ENCODE results near the gene ETV5. TPM values are rescaled to one million over a fixed set of nuclear protein-coding genes. Genes with fewer than 3 reads are reported as not detected.

Gene ETV5
- total and polyA plus RNA-seq, 9 of the 15 experiments (the other 6 are each of a cell fraction or from before 2014, with no cell fraction given), result 9.2 to 25.9 (median 15.9) TPM

DNA sequence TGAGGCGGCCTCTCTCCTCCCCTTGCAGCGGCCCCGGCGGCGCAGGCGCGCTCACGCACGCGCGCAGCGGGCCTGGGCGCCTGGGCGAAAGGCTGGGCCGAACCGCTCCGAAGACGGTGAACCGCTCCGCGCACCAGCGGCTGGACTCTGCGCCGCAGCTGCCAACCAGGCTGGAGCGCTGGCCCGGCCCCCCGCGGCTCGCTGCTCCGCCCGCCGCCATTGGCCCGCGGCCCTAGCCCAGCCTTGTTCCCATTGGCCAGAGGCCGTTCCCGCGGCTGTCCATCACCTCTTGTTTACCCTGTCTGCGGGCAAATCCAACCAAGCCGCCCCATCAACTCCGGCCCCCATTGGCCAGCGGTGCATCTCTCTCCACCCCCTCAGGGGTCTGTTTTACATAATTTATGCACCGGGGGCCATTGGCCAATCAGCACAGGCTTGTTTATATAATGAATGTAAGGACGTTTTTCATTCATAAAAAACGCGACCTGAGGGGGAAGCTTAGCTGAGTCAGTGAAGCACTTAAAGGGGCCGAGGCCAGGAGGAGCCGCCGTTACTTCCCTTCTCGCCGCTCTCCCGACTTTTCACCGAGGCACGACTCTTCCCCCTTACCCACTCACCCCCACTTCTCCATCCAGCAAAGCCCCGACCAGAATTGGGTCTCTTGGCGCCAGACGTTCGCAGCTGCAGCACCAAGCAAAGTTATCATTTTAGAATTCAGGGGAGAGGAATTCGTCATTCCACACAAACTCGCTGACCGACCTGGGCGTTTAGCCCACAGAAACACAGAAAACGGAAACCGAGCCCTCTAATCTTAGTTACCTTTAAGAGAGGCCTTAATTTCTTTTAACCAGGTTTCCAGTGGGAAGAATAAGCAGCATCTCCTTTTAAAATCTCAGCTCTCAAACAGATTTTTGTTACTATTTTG lies at the start of gene ETV5 (continued):
- TF ChIP-seq ZNF121 (CRISPR knock-in tag; conservative IDR thresholded peaks at IDR 0.05) (no peak), BRF1 (IDR thresholded peaks at IDR 0.05; ENCODE audit: borderline replicate concordance, extremely low read depth, insufficient read length) (no peak), ZNF23 (CRISPR knock-in tag; IDR thresholded peaks at IDR 0.05) (no peak), CHD2 (IDR thresholded peaks at IDR 0.05; ENCODE audit: low read depth, low read length) (peak; percentile 82)
- TF ChIP-seq, protein P1, sequence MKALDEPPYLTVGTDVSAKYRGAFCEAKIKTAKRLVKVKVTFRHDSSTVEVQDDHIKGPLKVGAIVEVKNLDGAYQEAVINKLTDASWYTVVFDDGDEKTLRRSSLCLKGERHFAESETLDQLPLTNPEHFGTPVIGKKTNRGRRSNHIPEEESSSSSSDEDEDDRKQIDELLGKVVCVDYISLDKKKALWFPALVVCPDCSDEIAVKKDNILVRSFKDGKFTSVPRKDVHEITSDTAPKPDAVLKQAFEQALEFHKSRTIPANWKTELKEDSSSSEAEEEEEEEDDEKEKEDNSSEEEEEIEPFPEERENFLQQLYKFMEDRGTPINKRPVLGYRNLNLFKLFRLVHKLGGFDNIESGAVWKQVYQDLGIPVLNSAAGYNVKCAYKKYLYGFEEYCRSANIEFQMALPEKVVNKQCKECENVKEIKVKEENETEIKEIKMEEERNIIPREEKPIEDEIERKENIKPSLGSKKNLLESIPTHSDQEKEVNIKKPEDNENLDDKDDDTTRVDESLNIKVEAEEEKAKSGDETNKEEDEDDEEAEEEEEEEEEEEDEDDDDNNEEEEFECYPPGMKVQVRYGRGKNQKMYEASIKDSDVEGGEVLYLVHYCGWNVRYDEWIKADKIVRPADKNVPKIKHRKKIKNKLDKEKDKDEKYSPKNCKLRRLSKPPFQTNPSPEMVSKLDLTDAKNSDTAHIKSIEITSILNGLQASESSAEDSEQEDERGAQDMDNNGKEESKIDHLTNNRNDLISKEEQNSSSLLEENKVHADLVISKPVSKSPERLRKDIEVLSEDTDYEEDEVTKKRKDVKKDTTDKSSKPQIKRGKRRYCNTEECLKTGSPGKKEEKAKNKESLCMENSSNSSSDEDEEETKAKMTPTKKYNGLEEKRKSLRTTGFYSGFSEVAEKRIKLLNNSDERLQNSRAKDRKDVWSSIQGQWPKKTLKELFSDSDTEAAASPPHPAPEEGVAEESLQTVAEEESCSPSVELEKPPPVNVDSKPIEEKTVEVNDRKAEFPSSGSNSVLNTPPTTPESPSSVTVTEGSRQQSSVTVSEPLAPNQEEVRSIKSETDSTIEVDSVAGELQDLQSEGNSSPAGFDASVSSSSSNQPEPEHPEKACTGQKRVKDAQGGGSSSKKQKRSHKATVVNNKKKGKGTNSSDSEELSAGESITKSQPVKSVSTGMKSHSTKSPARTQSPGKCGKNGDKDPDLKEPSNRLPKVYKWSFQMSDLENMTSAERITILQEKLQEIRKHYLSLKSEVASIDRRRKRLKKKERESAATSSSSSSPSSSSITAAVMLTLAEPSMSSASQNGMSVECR (CRISPR knock-in tag; IDR thresholded peaks at IDR 0.05), result no peak
- TF ChIP-seq, protein P2, sequence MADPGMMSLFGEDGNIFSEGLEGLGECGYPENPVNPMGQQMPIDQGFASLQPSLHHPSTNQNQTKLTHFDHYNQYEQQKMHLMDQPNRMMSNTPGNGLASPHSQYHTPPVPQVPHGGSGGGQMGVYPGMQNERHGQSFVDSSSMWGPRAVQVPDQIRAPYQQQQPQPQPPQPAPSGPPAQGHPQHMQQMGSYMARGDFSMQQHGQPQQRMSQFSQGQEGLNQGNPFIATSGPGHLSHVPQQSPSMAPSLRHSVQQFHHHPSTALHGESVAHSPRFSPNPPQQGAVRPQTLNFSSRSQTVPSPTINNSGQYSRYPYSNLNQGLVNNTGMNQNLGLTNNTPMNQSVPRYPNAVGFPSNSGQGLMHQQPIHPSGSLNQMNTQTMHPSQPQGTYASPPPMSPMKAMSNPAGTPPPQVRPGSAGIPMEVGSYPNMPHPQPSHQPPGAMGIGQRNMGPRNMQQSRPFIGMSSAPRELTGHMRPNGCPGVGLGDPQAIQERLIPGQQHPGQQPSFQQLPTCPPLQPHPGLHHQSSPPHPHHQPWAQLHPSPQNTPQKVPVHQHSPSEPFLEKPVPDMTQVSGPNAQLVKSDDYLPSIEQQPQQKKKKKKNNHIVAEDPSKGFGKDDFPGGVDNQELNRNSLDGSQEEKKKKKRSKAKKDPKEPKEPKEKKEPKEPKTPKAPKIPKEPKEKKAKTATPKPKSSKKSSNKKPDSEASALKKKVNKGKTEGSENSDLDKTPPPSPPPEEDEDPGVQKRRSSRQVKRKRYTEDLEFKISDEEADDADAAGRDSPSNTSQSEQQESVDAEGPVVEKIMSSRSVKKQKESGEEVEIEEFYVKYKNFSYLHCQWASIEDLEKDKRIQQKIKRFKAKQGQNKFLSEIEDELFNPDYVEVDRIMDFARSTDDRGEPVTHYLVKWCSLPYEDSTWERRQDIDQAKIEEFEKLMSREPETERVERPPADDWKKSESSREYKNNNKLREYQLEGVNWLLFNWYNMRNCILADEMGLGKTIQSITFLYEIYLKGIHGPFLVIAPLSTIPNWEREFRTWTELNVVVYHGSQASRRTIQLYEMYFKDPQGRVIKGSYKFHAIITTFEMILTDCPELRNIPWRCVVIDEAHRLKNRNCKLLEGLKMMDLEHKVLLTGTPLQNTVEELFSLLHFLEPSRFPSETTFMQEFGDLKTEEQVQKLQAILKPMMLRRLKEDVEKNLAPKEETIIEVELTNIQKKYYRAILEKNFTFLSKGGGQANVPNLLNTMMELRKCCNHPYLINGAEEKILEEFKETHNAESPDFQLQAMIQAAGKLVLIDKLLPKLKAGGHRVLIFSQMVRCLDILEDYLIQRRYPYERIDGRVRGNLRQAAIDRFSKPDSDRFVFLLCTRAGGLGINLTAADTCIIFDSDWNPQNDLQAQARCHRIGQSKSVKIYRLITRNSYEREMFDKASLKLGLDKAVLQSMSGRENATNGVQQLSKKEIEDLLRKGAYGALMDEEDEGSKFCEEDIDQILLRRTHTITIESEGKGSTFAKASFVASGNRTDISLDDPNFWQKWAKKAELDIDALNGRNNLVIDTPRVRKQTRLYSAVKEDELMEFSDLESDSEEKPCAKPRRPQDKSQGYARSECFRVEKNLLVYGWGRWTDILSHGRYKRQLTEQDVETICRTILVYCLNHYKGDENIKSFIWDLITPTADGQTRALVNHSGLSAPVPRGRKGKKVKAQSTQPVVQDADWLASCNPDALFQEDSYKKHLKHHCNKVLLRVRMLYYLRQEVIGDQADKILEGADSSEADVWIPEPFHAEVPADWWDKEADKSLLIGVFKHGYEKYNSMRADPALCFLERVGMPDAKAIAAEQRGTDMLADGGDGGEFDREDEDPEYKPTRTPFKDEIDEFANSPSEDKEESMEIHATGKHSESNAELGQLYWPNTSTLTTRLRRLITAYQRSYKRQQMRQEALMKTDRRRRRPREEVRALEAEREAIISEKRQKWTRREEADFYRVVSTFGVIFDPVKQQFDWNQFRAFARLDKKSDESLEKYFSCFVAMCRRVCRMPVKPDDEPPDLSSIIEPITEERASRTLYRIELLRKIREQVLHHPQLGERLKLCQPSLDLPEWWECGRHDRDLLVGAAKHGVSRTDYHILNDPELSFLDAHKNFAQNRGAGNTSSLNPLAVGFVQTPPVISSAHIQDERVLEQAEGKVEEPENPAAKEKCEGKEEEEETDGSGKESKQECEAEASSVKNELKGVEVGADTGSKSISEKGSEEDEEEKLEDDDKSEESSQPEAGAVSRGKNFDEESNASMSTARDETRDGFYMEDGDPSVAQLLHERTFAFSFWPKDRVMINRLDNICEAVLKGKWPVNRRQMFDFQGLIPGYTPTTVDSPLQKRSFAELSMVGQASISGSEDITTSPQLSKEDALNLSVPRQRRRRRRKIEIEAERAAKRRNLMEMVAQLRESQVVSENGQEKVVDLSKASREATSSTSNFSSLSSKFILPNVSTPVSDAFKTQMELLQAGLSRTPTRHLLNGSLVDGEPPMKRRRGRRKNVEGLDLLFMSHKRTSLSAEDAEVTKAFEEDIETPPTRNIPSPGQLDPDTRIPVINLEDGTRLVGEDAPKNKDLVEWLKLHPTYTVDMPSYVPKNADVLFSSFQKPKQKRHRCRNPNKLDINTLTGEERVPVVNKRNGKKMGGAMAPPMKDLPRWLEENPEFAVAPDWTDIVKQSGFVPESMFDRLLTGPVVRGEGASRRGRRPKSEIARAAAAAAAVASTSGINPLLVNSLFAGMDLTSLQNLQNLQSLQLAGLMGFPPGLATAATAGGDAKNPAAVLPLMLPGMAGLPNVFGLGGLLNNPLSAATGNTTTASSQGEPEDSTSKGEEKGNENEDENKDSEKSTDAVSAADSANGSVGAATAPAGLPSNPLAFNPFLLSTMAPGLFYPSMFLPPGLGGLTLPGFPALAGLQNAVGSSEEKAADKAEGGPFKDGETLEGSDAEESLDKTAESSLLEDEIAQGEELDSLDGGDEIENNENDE (IDR thresholded peaks at IDR 0.05; ENCODE audit: low read depth, low read length), result no peak
- TF ChIP-seq, protein P3, sequence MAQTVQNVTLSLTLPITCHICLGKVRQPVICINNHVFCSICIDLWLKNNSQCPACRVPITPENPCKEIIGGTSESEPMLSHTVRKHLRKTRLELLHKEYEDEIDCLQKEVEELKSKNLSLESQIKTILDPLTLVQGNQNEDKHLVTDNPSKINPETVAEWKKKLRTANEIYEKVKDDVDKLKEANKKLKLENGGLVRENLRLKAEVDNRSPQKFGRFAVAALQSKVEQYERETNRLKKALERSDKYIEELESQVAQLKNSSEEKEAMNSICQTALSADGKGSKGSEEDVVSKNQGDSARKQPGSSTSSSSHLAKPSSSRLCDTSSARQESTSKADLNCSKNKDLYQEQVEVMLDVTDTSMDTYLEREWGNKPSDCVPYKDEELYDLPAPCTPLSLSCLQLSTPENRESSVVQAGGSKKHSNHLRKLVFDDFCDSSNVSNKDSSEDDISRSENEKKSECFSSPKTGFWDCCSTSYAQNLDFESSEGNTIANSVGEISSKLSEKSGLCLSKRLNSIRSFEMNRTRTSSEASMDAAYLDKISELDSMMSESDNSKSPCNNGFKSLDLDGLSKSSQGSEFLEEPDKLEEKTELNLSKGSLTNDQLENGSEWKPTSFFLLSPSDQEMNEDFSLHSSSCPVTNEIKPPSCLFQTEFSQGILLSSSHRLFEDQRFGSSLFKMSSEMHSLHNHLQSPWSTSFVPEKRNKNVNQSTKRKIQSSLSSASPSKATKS (CRISPR knock-in tag; IDR thresholded peaks at IDR 0.05), result no peak

Data from K562 (cell line).